ENCODE results near the gene PTPRC.

Gene PTPRC

DNA sequence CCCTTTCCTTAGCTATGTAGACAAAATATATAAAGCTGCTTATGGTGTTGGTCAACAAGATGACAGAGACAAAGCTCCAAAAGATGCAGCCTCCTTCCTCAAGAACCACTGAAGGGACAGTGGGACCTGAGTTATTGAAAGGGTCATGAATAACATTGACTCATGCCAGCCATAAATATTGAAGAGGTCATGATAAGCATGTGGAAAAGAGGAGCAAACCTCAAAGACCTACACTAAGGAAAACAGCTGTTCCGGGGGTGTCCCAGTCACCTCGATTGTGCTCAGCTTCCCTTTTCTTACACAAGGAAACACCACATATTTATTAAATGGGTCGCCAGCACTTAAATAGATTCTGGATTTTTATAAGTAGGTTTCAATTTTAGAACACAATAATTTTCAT is 112.9 kb downstream of the PTPRC start:
- DNase-seq (ENCODE audit: low read depth in 1 of 2, low spot score in 1 of 2): no peak

DNA sequence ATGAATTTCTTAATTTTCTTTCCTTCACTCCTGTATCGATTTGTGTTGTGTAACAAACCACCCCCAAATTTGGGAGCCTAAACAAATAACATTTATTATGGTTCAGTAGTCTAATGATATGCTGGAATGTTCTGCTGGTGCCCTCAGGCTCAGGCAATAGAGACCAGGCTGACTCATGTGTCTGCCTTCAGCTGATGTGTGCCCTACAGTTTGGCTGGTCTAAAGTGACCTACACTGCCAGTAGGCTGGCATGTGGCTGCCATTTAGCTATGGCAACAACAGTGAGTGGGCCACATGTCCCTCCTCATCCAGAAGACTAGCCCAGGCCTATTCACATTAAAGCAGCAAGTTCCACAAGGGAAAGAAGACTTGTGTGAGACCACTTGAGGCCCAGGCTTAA is 115.8 kb downstream of the PTPRC start:
- DNase-seq (ENCODE audit: low read depth in 1 of 2, low spot score in 1 of 2): no peak

DNA sequence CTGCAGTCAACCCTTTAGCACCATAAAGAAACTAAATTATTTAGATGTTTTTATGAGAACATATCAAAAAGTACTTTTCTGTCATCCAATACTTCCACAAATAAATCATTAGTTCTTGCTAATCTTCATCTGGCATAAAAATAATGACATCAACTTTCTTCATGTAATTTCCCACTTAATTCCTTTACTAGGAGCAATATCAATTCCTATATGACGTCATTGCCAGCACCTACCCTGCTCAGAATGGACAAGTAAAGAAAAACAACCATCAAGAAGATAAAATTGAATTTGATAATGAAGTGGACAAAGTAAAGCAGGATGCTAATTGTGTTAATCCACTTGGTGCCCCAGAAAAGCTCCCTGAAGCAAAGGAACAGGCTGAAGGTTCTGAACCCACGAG is 116.9 kb downstream of the PTPRC start:
- no peak for DNase-seq (ENCODE audit: low read depth in 1 of 2, low spot score in 1 of 2)

DNA sequence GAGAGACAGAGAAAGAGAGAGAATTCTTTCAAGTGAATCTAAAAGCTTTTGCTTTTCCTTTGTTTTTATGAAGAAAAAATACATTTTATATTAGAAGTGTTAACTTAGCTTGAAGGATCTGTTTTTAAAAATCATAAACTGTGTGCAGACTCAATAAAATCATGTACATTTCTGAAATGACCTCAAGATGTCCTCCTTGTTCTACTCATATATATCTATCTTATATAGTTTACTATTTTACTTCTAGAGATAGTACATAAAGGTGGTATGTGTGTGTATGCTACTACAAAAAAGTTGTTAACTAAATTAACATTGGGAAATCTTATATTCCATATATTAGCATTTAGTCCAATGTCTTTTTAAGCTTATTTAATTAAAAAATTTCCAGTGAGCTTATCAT is 117.6 kb downstream of the PTPRC start:
- DNase-seq (ENCODE audit: low read depth in 1 of 2, low spot score in 1 of 2): no peak

DNA sequence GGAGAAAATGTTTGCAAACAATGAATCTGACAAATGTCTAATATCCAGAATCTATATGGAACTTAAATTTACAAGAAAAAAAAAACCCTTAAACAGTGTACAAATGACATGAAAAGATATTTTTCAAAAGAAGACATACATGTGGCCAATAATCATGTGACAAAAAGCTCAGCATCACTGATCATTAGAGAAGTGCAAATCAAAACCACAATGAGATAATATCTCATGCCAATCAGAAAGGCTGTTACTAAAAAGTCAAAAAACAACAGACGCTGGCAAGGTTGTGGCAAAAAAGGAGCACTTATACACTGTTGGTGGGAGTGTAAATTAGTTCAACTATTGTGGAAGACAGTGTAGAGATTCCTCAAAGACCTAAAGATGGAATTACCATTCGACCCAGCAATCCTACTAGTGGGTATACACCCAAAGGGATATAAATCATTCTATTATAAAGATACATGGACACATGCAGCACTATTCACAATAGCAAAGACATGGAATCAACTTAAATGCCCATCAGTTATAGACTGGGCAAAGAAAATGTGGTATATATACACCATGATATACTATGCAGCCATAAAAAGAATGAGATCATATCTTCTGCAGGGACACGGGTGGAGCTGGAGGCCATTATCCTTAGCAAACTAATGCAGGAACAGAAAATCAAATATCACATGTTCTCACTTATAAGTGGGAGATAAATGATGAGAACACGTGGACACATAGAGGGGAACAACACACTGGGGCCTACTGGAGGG is 123.2 kb downstream of the PTPRC start:
- no peak for DNase-seq (ENCODE audit: low read depth in 1 of 2, low spot score in 1 of 2)

DNA sequence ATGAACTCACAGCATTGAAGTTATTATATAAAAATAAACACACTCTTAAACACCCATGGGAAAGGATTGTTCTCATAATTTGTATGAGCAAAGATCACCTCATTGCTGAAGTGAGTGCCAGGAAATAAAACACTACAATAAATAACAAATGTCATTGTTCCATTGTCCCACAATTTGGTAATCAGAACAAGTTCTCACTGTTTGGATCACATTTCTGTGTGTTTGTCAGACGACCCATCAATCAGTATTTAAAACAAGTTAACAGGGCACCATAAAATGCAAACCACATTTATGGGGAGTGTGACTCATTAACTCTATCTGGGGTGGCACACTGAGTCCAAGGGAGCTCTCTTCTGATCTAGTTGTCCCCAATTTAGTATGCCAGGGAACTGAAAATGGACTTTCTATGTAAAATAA is 124.5 kb downstream of the PTPRC start:
- no peak for DNase-seq (ENCODE audit: low read depth in 1 of 2, low spot score in 1 of 2)

DNA sequence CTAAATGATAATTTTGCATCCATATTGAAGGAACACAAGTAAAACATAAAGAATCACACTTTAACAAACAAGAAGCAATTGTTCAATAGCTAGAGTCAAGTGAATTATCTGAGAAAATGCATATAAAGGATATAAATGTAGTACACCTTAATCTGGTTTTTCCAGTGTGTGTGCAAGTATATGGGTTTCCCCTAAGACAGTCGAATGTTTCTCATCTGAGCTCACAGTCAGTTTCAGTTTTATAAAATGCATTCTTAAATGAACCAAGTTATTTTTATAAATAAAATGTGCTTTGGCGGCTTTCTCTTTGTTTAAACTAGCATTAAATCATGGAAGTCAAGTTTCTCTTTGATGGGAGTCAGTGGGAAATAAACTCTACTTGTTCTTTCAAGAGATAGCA is 125.9 kb downstream of the PTPRC start:
- DNase-seq (ENCODE audit: low read depth in 1 of 2, low spot score in 1 of 2): no peak

DNA sequence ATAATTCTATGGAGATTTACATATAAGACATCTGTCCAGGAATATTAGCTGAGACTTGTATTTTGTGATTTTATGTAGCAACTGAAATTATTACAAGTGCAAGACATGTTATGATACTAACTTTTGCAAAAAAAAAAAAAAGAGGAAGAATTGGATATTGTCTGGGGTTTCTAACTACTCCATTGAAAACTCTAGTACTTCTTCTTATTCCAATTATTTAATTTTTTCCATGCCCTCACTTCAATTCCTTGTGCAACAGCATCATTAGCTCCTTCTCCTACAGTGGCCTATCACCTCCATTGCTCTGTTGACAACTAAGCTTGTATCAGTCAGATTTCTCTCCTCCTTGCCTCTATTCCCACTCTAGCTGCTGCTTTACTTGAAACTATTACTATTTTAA is 126.6 kb downstream of the PTPRC start:
- no peak for DNase-seq (ENCODE audit: low read depth in 1 of 2, low spot score in 1 of 2)

DNA sequence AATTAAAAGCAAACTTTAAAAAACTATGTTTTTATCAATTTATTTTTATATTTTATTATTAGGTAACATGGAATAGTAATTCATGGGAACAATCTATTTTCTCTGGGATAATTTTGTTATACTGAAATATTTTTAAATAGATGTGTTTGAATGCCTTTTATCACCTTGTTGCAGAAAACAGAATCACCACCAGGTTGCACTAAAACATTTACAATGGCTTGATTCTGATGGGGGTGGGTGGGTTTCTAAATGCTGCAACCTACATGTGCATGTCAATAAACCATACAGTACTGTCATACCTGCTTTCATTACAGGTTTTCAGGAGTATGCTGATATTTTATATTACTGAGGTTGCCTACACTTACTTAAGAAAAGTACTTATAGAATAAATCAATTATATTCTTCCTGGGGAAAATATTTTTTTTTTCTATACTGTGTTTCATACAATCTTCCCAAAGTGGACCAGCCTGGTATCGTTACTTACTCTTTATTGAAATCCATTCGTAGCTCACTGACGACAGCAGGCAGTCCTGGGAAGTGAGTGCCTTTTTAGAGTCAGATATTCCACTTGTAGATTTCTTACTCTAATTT is 132.8 kb downstream of the PTPRC start:
- no peak for DNase-seq (ENCODE audit: low read depth in 1 of 2, low spot score in 1 of 2)

DNA sequence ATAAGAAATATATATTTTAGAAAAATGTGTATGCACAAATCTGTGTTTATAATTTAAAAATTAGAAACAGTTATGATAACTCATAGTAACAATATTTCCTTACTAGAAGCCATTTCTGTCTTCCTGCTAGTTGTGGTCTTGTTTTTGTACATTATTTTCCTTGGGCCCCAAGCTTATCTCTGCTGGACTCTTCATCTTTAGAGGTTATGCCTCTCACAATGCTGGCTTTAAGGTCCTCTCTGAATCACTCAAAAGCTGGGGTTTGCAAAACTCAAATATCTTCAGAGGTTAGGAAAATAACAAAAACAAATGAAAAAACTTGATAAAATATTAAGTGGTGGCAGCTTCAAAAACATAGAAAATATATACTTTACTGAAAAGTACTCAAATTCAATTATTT is 133.8 kb downstream of the PTPRC start:
- no peak for DNase-seq (ENCODE audit: low read depth in 1 of 2, low spot score in 1 of 2)

DNA sequence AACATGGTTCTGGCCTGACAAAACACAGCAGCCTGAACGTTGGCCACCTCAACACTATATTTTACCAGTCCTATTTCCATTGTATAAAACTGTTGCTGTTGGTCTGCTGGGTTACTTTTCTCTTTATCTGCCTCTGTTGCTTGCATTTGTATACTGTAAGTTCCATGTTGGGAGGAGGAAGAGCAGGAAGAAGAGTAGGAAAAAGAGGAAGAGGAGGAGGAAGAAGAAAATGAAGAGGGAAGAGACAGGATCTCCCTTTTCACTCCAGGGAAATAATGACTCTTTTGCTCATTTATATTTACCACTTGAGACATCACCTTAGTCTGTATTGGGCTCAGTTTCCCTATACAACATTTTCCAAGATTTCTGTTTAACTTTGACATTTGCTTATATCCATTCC is 134.2 kb downstream of the PTPRC start:
- DNase-seq (ENCODE audit: low read depth in 1 of 2, low spot score in 1 of 2): no peak

DNA sequence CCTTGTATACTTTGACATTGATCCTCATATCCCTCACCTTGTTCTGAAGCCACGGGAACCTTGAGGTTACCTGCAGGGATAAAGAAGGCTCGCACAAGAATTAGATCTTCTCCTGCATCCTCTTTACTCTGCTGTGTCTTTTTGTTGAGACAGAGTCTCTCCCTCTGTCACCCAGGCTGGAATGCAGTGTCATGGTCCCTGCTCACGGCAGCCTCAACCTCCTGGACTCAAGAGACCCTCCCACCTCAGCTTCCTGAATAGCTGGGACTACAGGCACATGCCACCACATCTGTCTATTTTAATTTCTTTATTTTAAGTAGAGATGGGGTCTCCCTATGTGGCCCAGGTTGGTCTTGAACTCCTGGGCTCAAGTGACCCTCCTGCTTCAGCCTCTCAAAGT is 134.7 kb downstream of the PTPRC start:
- DNase-seq (ENCODE audit: low read depth in 1 of 2, low spot score in 1 of 2): no peak

DNA sequence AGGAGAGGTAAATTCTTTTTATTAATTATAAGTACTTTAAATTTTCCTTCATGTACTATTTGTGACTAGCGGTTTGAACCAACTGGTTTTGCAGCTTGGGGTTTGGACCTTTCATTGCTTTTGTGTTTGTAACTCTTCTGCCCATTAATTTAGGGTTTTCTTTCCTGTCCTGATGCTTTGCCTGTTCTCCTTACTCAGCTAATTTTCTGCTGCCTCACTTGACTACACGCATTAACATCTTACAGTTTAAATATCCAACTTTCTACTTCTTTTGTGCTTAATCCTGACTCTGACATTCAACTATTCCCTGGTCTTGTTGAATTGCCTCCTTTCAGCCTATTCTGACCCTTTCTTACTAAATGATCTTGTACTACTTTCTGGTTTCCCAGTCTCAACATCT is 135.6 kb downstream of the PTPRC start:
- DNase-seq (ENCODE audit: low read depth in 1 of 2, low spot score in 1 of 2): no peak

DNA sequence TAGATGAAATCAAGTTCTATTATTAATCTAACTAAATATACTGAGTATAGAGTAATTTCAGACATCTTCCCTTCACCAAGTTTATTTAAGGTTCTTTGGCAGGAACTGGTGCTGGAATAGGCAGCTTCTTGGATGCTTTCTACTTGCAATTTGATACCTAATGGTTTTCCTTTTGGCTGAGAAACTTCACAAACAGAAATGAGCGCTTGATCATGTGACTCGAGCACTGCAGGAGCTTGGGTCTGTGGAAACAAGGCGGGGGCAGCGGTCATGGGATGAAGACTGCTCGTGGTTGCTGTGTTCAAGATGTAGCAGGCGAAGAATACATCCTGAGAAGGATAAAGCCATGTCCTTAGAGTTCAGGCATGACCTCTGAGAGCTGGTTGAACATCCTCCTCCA is 136.8 kb downstream of the PTPRC start:
- DNase-seq (ENCODE audit: low read depth in 1 of 2, low spot score in 1 of 2): no peak

DNA sequence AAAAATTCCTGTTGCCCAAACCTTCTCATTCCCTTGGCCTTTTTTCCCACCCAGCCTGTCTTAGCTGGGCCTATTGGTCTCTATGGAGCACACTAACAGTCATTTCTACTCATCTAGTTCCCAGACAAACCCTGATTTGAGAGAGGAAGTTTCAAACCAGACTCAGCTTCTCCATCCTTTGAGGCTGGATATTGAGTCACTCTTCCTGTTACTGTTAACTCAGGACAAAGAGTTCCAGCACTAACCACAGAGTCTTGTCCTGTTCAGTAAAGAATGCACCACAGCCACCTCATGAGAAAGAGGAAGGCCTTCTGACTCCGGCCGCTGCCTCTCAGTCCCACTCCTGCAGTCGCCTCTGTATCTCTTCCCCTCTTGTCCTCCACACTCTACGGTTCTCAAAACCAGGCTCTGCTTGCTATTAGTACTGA is 137.8 kb downstream of the PTPRC start:
- no peak for DNase-seq (ENCODE audit: low read depth in 1 of 2, low spot score in 1 of 2)

DNA sequence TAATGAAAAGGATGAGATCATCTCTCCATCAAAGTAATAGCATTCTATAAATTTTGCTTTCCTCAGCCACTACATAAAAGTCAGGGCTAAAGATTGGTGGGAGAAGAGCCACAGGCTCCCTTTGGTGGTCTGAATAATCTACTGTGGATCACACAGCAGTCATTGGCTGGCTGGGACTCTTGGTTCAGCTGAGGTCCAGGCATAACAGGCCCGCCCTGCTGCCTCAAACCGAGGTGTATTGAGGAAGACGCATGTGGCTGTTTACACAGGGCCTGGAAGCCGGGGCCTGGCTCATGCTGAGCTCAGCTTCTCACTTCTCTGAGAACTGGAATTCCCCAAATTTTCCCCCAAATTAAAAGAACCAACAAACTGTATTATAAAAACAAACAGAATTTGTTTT is 139.2 kb downstream of the PTPRC start:
- no peak for DNase-seq (ENCODE audit: low read depth in 1 of 2, low spot score in 1 of 2)

DNA sequence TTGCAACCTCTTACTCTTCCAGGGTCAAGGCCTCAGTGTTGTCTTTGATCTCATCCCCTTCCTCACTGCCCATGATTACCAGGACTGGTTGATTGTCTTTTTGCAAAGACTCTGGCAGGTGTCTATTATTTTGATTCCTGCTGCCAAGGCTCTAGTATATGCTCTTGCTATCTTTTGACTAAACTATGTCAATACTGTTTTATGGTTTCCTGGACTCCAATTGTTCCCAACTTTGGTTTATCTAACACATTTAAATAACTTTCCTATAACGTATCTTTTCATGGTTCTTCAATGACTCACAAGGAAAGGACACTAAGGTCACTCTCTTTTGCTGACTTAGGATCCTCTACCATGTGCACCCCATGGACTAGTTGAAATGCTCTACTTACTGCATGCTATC is 141.5 kb downstream of the PTPRC start:
- DNase-seq (ENCODE audit: low read depth in 1 of 2, low spot score in 1 of 2): no peak

DNA sequence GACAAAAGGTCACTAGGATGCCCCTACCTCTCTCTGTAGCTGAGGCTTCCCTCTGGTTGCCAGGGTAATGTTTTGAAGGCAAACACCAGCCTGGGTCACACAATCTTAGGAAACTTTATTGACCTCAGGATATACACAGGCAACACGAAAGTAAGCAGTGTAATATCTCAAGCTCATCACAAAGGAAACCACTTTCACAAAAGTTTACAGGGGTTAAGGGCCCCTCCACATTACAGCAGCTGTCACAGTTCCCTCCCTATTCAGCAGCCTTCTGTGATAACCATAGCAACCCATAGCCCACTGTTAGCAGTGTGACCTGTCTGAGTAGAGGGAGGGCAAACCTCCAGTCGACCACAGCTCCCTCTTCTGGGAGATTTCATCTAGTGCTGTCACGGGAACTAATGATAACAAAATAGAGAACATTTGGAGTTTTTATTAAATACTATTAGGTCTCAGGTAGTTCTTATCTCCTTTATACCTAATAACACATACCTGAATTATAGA is 149.8 kb downstream of the PTPRC start:
- DNase-seq (ENCODE audit: low read depth in 1 of 2, low spot score in 1 of 2): no peak

DNA sequence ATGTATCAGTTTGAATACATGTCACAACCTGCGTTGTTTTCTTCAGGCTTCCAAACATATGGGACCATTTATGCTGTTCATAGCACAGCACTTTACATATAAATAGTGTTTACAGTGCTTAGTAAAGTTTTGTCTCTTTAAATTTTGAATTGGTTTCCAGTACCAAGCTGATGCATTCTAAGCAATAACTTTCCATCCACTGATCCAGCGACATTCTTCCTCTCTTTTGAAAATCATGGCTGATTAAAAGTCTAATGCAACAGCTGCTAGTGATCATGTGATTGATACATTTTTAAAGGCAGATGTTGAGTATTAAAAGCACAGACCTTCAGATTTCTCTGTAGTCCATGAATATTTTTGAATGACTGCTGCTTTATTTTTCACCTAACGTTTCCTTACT is 154.9 kb downstream of the PTPRC start:
- DNase-seq (ENCODE audit: low read depth in 1 of 2, low spot score in 1 of 2): no peak

DNA sequence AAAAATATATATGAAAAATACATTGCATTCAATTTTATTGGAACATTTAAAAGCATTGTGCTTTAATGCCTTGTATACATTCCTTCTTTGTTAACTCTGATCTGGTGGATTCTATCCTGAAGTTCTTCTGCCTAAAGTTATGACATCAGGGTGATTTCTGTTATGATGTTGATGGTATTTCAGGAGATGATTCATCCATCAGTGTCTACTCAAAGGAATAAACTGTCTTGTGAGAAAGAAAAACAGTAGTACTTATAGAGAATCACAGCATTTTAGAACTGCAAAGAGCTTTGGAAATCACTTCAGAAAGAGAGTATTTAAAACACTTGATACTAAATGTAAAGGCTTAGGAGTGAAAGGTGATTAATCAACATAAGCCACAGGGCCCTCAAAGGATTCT is 155.7 kb downstream of the PTPRC start:
- DNase-seq (ENCODE audit: low read depth in 1 of 2, low spot score in 1 of 2): no peak

DNA sequence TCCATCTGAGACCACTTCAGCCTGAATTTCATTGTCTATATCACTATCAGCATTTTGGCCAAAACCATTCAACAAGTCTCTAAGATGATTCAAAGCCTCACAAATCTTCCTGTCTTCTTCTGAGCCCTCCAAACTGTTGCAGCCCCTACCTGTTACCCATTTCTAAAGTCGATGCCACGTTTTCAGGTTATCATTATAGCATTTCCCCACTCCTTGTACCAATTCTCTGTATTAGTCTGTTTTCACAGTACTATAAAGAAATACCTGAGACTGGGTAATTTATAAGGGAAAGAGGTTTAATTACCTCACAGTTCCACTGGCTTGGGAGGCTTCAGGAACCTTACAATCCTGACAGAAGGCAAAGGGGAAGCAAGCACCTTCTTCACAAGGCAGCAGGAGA is 158.8 kb downstream of the PTPRC start:
- no peak for DNase-seq (ENCODE audit: low read depth in 1 of 2, low spot score in 1 of 2)

DNA sequence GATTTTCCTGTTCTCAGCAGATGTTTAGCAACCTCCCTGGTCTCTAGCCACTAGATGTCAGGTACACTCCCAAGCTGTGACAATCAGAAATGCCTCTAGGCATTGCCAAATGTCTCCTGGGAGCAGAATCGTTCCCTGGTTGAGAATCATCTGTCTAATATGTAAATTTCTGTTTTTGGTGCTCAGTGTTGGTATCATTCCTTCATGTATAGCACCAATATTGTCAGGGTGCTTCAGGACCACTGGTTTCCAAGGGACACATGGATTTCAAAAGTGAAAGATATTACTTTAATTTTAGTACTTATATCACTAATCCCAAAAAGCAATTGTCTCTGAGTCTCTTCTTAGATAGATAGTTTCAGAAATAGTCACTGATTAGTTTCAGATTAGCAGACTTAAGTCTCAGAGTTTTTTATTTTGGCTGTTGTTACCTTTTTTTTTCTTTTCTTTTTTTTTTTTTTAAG is 160.1 kb downstream of the PTPRC start:
- no peak for DNase-seq (ENCODE audit: low read depth in 1 of 2, low spot score in 1 of 2)

Measured in activated T-helper 1 cell treated with anti-CD3 and anti-CD28 coated beads, Interleukin-2, amount 50 U/mL, for 16 hours (primary cell).